ENCODE results near the gene TMEM59L. TPM values are rescaled to one million over a fixed set of nuclear protein-coding genes. Genes with fewer than 3 reads are reported as not detected.

TMEM59L gene
- polyA plus RNA-seq, 1 donor = 12.5 TPM

GRCh38 chr19:18609717-18610051, 3.0 kb upstream of the TMEM59L start:
- Histone ChIP-seq H3K27ac (ENCODE audit: low read length) (no peak overlapping the region), H3K9me3 (ENCODE audit: control insufficient read depth, low read depth, low read length) (peaks cover 17% of the 10 kb centered on the region), H3K27me3 (ENCODE audit: control insufficient read depth, insufficient read depth, low read length) (peaks cover 92% of the 10 kb centered on the region), H3K4me3 (ENCODE audit: low read length) (no peak overlapping the region), H3K36me3 (ENCODE audit: control insufficient read depth, insufficient read depth, low read length) (no peaks in the 10 kb centered on the region), H3K4me1 (ENCODE audit: control insufficient read depth, insufficient read depth, low read length) (peaks cover 17% of the 10 kb centered on the region)
- no peak for DNase-seq
- WGBS (ENCODE audit: insufficient coverage, low lambda C conversion rate) = no CpG with 5 or more reads among the region's 2 CpGs

GRCh38 chr19:18610245-18610555, 2.5 kb upstream of the TMEM59L start:
- WGBS (ENCODE audit: insufficient coverage, low lambda C conversion rate) = no CpG with 5 or more reads among the region's 3 CpGs
- Histone ChIP-seq H3K27me3 (ENCODE audit: control insufficient read depth, insufficient read depth, low read length) (peaks cover 92% of the 10 kb centered on the region), H3K4me1 (ENCODE audit: control insufficient read depth, insufficient read depth, low read length) (peaks cover 17% of the 10 kb centered on the region), H3K4me3 (ENCODE audit: low read length) (no peak overlapping the region), H3K9me3 (ENCODE audit: control insufficient read depth, low read depth, low read length) (peaks cover 14% of the 10 kb centered on the region), H3K36me3 (ENCODE audit: control insufficient read depth, insufficient read depth, low read length) (no peaks in the 10 kb centered on the region), H3K27ac (ENCODE audit: low read length) (no peak overlapping the region)
- DNase-seq = no peak

GRCh38 chr19:18610556-18611326, 1.9 kb upstream of the TMEM59L start:
- no peaks in the 10 kb centered on the region for H3K36me3 ChIP-seq (ENCODE audit: control insufficient read depth, insufficient read depth, low read length)
- no CpG with 5 or more reads among the region's 45 CpGs for WGBS (ENCODE audit: insufficient coverage, low lambda C conversion rate)
- H3K4me3 ChIP-seq (ENCODE audit: low read length) = no peak overlapping the region
- H3K9me3 ChIP-seq (ENCODE audit: control insufficient read depth, low read depth, low read length) = peaks cover 12% of the 10 kb centered on the region
- peaks cover 92% of the 10 kb centered on the region for H3K27me3 ChIP-seq (ENCODE audit: control insufficient read depth, insufficient read depth, low read length)
- H3K27ac ChIP-seq (ENCODE audit: low read length) = no peak overlapping the region
- peaks cover 17% of the 10 kb centered on the region for H3K4me1 ChIP-seq (ENCODE audit: control insufficient read depth, insufficient read depth, low read length)
- no peak for DNase-seq

GRCh38 chr19:18611327-18612050, 1.2 kb upstream of the TMEM59L start:
- H3K4me1 ChIP-seq (ENCODE audit: control insufficient read depth, insufficient read depth, low read length) = peaks cover 17% of the 10 kb centered on the region
- no peak overlapping the region for H3K27ac ChIP-seq (ENCODE audit: low read length)
- H3K9me3 ChIP-seq (ENCODE audit: control insufficient read depth, low read depth, low read length) = peaks cover 12% of the 10 kb centered on the region
- no peak for DNase-seq
- 0% methylated on average over 3 of the region's 62 CpGs for WGBS (ENCODE audit: insufficient coverage, low lambda C conversion rate)
- no peaks in the 10 kb centered on the region for H3K36me3 ChIP-seq (ENCODE audit: control insufficient read depth, insufficient read depth, low read length)
- peaks cover 94% of the 10 kb centered on the region for H3K27me3 ChIP-seq (ENCODE audit: control insufficient read depth, insufficient read depth, low read length)
- H3K4me3 ChIP-seq (ENCODE audit: low read length) = no peak overlapping the region

- Histone ChIP-seq H3K36me3 (ENCODE audit: control insufficient read depth, insufficient read depth, low read length) (no peaks in the 10 kb centered on the region), H3K9me3 (ENCODE audit: control insufficient read depth, low read depth, low read length) (peaks cover 16% of the 10 kb centered on the region), H3K27ac (ENCODE audit: low read length) (no peak overlapping the region), H3K4me3 (ENCODE audit: low read length) (peak overlapping the region; percentile 10), H3K4me1 (ENCODE audit: control insufficient read depth, insufficient read depth, low read length) (peaks cover 16% of the 10 kb centered on the region), H3K27me3 (ENCODE audit: control insufficient read depth, insufficient read depth, low read length) (peaks cover 89% of the 10 kb centered on the region)
- WGBS (ENCODE audit: insufficient coverage, low lambda C conversion rate) = no CpG with 5 or more reads among the region's 30 CpGs
- no peak for DNase-seq
Measured at GRCh38 chr19:18612051-18612771, 459 bp upstream of the TMEM59L start.

- peaks cover 14% of the 10 kb centered on the region for H3K9me3 ChIP-seq (ENCODE audit: control insufficient read depth, low read depth, low read length)
- H3K36me3 ChIP-seq (ENCODE audit: control insufficient read depth, insufficient read depth, low read length) = no peaks in the 10 kb centered on the region
- H3K4me3 ChIP-seq (ENCODE audit: low read length) = no peak overlapping the region
- no peak for DNase-seq
- no peak overlapping the region for H3K27ac ChIP-seq (ENCODE audit: low read length)
- WGBS (ENCODE audit: insufficient coverage, low lambda C conversion rate) = no CpG with 5 or more reads among the region's 23 CpGs
- peaks cover 76% of the 10 kb centered on the region for H3K27me3 ChIP-seq (ENCODE audit: control insufficient read depth, insufficient read depth, low read length)
- H3K4me1 ChIP-seq (ENCODE audit: control insufficient read depth, insufficient read depth, low read length) = peaks cover 13% of the 10 kb centered on the region
Measured at GRCh38 chr19:18613589-18614234, 1.0 kb downstream of the TMEM59L start.

GRCh38 chr19:18616023-18616422, 3.4 kb downstream of the TMEM59L start:
- Histone ChIP-seq H3K36me3 (ENCODE audit: control insufficient read depth, insufficient read depth, low read length) (no peaks in the 10 kb centered on the region), H3K27ac (ENCODE audit: low read length) (no peak overlapping the region), H3K27me3 (ENCODE audit: control insufficient read depth, insufficient read depth, low read length) (peaks cover 57% of the 10 kb centered on the region), H3K4me1 (ENCODE audit: control insufficient read depth, insufficient read depth, low read length) (peaks cover 10% of the 10 kb centered on the region), H3K9me3 (ENCODE audit: control insufficient read depth, low read depth, low read length) (peaks cover 8% of the 10 kb centered on the region), H3K4me3 (ENCODE audit: low read length) (no peak overlapping the region)
- no CpG with 5 or more reads among the region's 3 CpGs for WGBS (ENCODE audit: insufficient coverage, low lambda C conversion rate)
- DNase-seq = no peak

GRCh38 chr19:18617562-18617961, 4.9 kb downstream of the TMEM59L start:
- no peaks in the 10 kb centered on the region for H3K36me3 ChIP-seq (ENCODE audit: control insufficient read depth, insufficient read depth, low read length)
- peaks cover 44% of the 10 kb centered on the region for H3K27me3 ChIP-seq (ENCODE audit: control insufficient read depth, insufficient read depth, low read length)
- no peak for DNase-seq
- H3K4me3 ChIP-seq (ENCODE audit: low read length) = no peak overlapping the region
- H3K4me1 ChIP-seq (ENCODE audit: control insufficient read depth, insufficient read depth, low read length) = no peaks in the 10 kb centered on the region
- peaks cover 8% of the 10 kb centered on the region for H3K9me3 ChIP-seq (ENCODE audit: control insufficient read depth, low read depth, low read length)
- no peak overlapping the region for H3K27ac ChIP-seq (ENCODE audit: low read length)

- no peak for DNase-seq
- H3K4me1 ChIP-seq (ENCODE audit: control insufficient read depth, insufficient read depth, low read length) = no peaks in the 10 kb centered on the region
- H3K4me3 ChIP-seq (ENCODE audit: low read length) = no peak overlapping the region
- no CpG with 5 or more reads among the region's 13 CpGs for WGBS (ENCODE audit: insufficient coverage, low lambda C conversion rate)
- no peak overlapping the region for H3K27ac ChIP-seq (ENCODE audit: low read length)
- H3K36me3 ChIP-seq (ENCODE audit: control insufficient read depth, insufficient read depth, low read length) = no peaks in the 10 kb centered on the region
- peaks cover 40% of the 10 kb centered on the region for H3K27me3 ChIP-seq (ENCODE audit: control insufficient read depth, insufficient read depth, low read length)
- H3K9me3 ChIP-seq (ENCODE audit: control insufficient read depth, low read depth, low read length) = peaks cover 8% of the 10 kb centered on the region
Measured at GRCh38 chr19:18618236-18618635, 5.6 kb downstream of the TMEM59L start.

- H3K27ac ChIP-seq (ENCODE audit: low read length) = no peak overlapping the region
Measured at GRCh38 chr19:18620311-18620710, 7.6 kb downstream of the TMEM59L start.

More at GRCh38 chr19:18620311-18620710, 7.6 kb downstream of the TMEM59L start:
- Histone ChIP-seq H3K4me3 (ENCODE audit: low read length) (no peak overlapping the region), H3K27me3 (ENCODE audit: control insufficient read depth, insufficient read depth, low read length) (peaks cover 19% of the 10 kb centered on the region), H3K9me3 (ENCODE audit: control insufficient read depth, low read depth, low read length) (peaks cover 8% of the 10 kb centered on the region), H3K4me1 (ENCODE audit: control insufficient read depth, insufficient read depth, low read length) (no peaks in the 10 kb centered on the region), H3K36me3 (ENCODE audit: control insufficient read depth, insufficient read depth, low read length) (no peaks in the 10 kb centered on the region)
- no peak for DNase-seq
- WGBS (ENCODE audit: insufficient coverage, low lambda C conversion rate) = no CpG with 5 or more reads among the region's 10 CpGs
